HG03378 (cell line): Measurements from ENCODE around the gene SPNS3.

ENCODE experiments used
- ATAC-seq: cut with Tn5 transposase; IDR thresholded peaks from one replicate; pipeline ENCODE4 v1.9.1; 2021; ENCODE audit warnings: mild to moderate bottlenecking, moderate library complexity; ENCODE audit not compliant: unreplicated experiment

Gene SPNS3

GRCh38 chr17:4426499-4427208 is 7.1 kb upstream of the SPNS3 start:
- no peak for ATAC-seq

- ATAC-seq: no peak
Observed at GRCh38 chr17:4427505-4427904, 6.2 kb upstream of the SPNS3 start.

DNA sequence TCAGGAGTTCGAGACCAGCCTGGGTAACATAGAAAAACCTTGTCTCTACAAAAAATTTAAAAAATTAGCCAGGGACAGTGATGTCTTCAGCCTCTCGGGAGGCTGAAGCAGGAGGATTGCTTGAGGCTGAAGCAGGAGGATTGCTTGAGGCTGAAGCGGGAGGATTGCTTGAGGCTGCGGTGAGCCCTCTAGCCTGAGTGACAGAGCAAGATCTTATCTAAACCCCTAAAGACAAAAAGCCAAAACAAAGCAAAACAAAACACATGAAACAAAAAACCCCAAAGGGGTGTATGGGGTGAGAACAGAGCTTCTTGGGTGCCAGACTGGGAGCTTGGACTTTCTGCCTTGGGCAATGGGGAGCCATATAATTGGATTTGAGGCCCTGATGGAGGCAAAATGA is 2.6 kb downstream of the SPNS3 start:
- no peak for ATAC-seq

GRCh38 chr17:4436846-4437245 is 3.1 kb downstream of the SPNS3 start:
- ATAC-seq: no peak

- no peak for ATAC-seq
Observed at GRCh38 chr17:4438162-4438944, 4.6 kb downstream of the SPNS3 start.

DNA sequence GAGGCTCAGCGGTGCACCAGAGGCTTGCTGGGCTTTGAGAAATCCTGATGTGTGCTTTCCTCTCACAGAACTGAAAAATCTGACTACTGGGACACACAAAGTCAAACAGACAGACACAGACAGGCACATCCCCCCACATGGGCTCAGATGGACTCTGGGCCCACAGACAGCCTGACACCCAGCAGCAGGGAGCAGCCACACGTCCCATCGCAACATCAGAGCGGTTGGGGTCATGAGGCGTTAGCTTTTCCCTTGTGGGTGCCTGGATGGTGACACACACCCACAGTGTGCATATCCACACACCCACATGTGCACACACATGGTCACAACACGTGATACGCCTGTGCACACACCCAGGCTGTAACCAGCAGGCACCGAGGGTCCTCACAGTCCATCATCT is 6.3 kb downstream of the SPNS3 start:
- no peak for ATAC-seq

- no peak for ATAC-seq
Observed at GRCh38 chr17:4440690-4441686, 7.2 kb downstream of the SPNS3 start.

GRCh38 chr17:4442582-4442981 is 8.8 kb downstream of the SPNS3 start:
- ATAC-seq: no peak

- ATAC-seq: no peak
Observed at GRCh38 chr17:4443476-4443875, 9.7 kb downstream of the SPNS3 start.

GRCh38 chr17:4444782-4445473 is 11.2 kb downstream of the SPNS3 start:
- ATAC-seq: no peak

DNA sequence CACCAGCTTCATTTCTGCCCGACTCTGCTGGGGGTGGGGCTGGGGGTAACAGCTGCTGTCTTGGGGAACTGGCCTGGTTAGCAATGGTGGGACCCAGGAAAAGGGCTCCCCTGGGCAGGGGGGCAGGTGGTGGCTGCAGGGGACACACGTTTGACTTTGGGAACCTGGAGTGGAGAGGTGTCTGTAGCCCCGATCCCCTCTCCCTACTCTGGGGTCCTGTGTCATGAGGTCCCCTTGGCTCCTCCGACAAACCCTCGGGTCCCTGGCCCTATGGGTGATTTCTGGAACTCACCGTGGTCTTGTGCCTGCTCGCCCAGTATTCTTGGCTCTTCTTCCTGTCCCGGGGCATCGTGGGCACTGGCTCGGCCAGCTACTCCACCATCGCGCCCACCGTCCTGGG is 12.0 kb downstream of the SPNS3 start:
- ATAC-seq: no peak

GRCh38 chr17:4446326-4447071 is 12.8 kb downstream of the SPNS3 start:
- no peak for ATAC-seq

DNA sequence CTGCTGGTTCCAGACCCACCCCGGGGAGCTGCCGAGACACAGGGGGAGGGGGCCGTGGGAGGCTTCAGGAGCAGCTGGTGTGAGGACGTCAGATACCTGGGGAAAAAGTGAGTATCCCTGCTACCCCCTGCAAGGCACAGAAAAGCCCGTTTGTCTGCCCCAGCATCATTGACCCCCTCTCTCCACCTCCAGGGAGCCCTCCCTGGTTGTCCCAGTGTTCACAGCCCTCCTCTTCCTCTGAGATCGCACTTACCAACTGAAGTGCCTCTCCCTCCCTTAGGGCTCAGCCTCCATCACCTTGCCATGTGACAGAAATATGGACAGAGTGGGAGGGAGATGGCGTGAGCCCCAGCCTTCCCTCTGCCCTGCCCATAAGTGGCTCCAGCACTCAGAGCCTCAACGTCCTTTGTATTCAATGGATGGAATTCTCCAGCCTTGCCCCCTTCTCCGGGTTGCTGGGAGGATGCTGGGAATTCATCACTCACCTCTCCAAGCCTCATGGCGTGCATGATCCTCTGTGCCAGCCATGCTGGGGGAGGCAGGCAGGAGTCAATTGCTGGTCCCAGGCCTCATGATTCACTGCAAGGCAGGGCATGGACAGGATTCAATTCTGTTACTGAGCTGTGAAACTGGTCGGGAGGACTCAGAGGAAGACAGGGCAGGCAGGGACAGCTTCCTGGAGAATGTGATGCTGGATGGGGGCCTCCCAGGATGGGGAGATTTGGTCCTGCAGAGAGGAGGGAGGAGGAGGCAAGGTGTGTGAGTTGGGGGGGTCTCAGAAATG is 14.6 kb downstream of the SPNS3 start:
- no peak for ATAC-seq

GRCh38 chr17:4449736-4450135 is 16.0 kb downstream of the SPNS3 start:
- ATAC-seq: no peak

GRCh38 chr17:4450710-4451316 is 17.1 kb downstream of the SPNS3 start:
- ATAC-seq: no peak

GRCh38 chr17:4453812-4454591 is 20.3 kb downstream of the SPNS3 start:
- ATAC-seq: no peak

DNA sequence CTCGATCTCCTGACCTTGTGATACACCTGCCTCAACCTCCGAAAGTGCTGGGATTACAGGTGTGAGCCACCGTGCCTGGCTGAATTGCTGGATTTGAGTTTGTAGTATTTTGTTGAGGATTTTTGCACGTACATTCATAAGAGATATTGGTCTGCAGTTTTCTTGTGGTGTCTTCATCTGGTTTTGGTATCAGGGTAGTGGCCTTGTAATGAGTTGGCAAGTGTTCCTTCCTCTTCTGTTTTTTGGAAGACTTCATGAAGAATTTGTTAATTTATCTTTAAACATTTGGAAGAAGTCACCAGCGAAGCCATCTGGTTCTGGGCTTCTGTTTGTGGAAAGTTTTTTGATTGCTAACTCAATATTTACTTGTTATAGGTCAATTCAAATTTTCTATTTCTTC is 26.9 kb downstream of the SPNS3 start:
- no peak for ATAC-seq
